Sigmoid colon (tissue), 4 donors: ENCODE measurements around the gene PCDHGB2.

Experiments used
- POLR2A ChIP-seq, 2 donors: fragments of 450-650 bp; IDR thresholded peaks; one replicate each; pipeline ENCODE4 v1.6.1; 2016; ENCODE audit warnings: antibody characterized with exemption in 2 of 2, mild to moderate bottlenecking in 2 of 2, moderate library complexity in 2 of 2
- POLR2AphosphoS5 ChIP-seq, 4 donors: sonication (generic); formaldehyde crosslinking; IDR thresholded peaks; one replicate each; pipeline ENCODE4 v1.6.1; 2017; ENCODE audit warnings: antibody characterized with exemption in 4 of 4

DNA sequence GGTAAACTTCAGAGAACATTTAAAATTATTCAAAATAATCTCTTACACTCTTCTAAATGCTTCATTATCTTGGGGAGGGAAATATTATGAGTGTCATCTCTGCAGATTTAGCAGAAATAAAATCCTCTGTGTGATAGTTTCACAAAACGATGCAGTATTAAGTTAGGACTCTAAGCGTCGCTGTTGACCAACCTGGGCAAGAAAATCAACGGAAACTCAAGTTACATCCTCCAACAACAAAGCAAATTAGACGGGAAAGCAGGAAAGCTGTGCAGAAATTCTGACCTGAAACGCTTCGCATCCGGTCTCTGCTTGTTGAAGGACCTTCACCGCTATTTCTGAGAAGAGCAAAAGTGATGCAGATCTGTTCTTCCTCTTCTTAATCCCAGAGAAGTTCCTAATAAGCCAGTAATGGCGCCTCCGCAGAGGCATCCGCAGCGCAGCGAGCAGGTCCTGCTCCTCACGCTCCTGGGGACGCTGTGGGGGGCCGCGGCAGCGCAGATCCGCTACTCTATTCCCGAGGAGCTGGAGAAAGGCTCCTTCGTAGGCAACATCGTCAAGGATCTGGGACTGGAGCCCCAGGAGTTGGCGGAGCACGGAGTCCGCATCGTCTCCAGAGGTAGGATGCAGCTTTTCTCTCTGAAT lies 14.0 kb downstream of the PCDHGB2 start, which contains the start of gene PCDHGA6:
- TF ChIP-seq POLR2AphosphoS5 (IDR thresholded peaks at IDR 0.05) (no peak), POLR2A (IDR thresholded peaks at IDR 0.05) (no peak)
